ENCODE results near the gene GPX4.

GRCh38 chr19:1132552-1133383 lies 29.0 kb downstream of the GPX4 start:
- TF ChIP-seq ZBTB43 (CRISPR knock-in tag; IDR thresholded peaks at IDR 0.05) = no peak
- no peak for TF ChIP-seq EZH2 (IDR thresholded peaks at IDR 0.05; ENCODE audit: borderline replicate concordance, low read depth, low read length)
